Activated B cell treated with CpG ODN at 0.5 μM for 24 hours (primary cell): ENCODE measurements around the gene DEPP1. TPM values are rescaled to one million over a fixed set of nuclear protein-coding genes. Genes with fewer than 3 reads are reported as not detected.

ENCODE experiments used
- ATAC-seq: fragments of 200-7000 bp; cut with Tn5 transposase; one replicate; pipeline ENCODE4 v1.10.0; 2021; ENCODE audit warnings: low read depth, mild to moderate bottlenecking, moderate library complexity
- CTCF ChIA-PET: fragments of 350-600 bp; sonication (Branson Sonifier 250); formaldehyde crosslinking; loops from one replicate; lab custom pipeline; 2021; ENCODE audit warnings: antibody characterized with exemption; lab: Charles Lee
- POLR2A ChIA-PET: fragments of 350-600 bp; sonication (Branson Sonifier 250); formaldehyde crosslinking; loops from one replicate; lab custom pipeline; 2021; ENCODE audit warnings: antibody characterized with exemption; lab: Charles Lee
- DNase-seq: peaks from one replicate; pipeline ENCODE4 v3.0.0; 2022
- H3K27ac Mint-ChIP-seq: one replicate; pipeline ENCODE4 v1.8.0; 2020; ENCODE audit warnings: mixed read lengths
- H3K27me3 Mint-ChIP-seq: one replicate; pipeline ENCODE4 v1.8.0; 2021; ENCODE audit warnings: mixed read lengths
- H3K36me3 Mint-ChIP-seq: one replicate; pipeline ENCODE4 v1.8.0; 2021; ENCODE audit warnings: low read depth, mixed read lengths
- H3K4me1 Mint-ChIP-seq: one replicate; pipeline ENCODE4 v1.8.0; 2021; ENCODE audit warnings: mixed read lengths
- H3K4me3 Mint-ChIP-seq: one replicate; pipeline ENCODE4 v1.8.0; 2020; ENCODE audit warnings: mild to moderate bottlenecking, mixed read lengths
- H3K9me3 Mint-ChIP-seq: one replicate; pipeline ENCODE4 v1.8.0; 2020; ENCODE audit warnings: mixed read lengths
- intact Hi-C: fragments of 100-400 bp; cut with micrococcal nuclease; formaldehyde crosslinking; loops from one replicate; pipeline ENCODE4 v1.15.1; 2024
- total RNA-seq: library from RNA; stranded (reverse); gene quantifications from 2 replicates; pipeline ENCODE4 v1.2.3, GENCODE V29; 2022
- TF ChIP-seq, protein P1 (sequence below): fragments of 200-600 bp; IDR thresholded peaks from one replicate; pipeline ENCODE4 v1.8.0; 2022; ENCODE audit warnings: antibody characterized with exemption, mild to moderate bottlenecking

The DEPP1 gene
- total RNA-seq, 1 donor from 2014 or later: 0.11 TPM

DNA sequence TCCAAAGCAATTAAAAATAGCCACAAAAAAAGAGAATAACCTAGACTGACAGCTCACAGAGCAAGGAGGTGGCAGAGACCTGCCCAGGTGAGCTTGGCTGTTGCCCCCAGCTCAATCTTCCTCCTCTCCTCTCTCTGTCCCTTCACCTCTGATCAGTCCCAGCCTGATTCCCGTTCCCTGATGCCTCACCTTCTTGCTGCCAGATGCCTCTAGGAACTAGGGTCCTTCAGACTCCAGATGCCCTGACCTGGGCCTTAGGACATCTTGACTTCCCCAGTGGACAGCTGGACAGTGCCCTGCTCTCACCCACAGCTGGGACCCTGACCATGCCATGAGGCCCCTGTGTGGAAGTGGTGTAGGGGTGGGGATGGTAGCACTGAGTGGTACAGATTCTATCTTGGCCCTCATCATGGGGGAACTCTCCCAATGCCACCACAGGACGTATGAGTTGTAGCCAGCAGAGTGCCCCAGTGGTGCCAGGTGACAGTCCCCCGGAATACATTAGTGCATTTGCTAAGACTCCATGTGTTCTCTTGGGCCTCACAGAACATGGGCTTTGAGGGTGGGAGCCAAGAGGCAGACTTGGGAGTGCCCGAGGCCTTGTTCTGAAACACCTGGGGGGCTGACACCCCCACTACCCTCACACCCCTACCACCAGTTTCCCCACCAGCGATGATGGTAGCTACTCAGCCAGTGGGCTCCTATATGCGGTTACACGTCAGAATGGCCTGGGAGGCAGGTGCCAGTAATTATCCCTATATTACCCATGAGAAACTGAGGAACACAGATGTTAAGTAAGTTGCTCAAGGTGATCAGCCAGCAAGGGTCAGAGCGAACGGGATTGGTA, 2.0 kb downstream of the DEPP1 start:
- intact Hi-C loops: no loop called here
- TF ChIP-seq, protein P1, sequence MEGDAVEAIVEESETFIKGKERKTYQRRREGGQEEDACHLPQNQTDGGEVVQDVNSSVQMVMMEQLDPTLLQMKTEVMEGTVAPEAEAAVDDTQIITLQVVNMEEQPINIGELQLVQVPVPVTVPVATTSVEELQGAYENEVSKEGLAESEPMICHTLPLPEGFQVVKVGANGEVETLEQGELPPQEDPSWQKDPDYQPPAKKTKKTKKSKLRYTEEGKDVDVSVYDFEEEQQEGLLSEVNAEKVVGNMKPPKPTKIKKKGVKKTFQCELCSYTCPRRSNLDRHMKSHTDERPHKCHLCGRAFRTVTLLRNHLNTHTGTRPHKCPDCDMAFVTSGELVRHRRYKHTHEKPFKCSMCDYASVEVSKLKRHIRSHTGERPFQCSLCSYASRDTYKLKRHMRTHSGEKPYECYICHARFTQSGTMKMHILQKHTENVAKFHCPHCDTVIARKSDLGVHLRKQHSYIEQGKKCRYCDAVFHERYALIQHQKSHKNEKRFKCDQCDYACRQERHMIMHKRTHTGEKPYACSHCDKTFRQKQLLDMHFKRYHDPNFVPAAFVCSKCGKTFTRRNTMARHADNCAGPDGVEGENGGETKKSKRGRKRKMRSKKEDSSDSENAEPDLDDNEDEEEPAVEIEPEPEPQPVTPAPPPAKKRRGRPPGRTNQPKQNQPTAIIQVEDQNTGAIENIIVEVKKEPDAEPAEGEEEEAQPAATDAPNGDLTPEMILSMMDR: no peak
- Mint-ChIP-seq H3K27me3 (peaks cover 2% of the 10 kb centered on the region), H3K4me3 (no peak overlapping the region), H3K9me3 (no peaks in the 10 kb centered on the region), H3K36me3 (no peaks in the 10 kb centered on the region), H3K27ac (no peak overlapping the region), H3K4me1 (peaks cover 28% of the 10 kb centered on the region)
- DNase-seq: no peak
- ChIA-PET CTCF (interaction anchor here (1.0 to 4.2 kb wide), 4 partner anchors 9 to 47 kb away, joined by 3 to 50 read pairs (median 3); no protein-coding TSS in a partner anchor), POLR2A (no interaction called here)
- no peak for ATAC-seq

DNA sequence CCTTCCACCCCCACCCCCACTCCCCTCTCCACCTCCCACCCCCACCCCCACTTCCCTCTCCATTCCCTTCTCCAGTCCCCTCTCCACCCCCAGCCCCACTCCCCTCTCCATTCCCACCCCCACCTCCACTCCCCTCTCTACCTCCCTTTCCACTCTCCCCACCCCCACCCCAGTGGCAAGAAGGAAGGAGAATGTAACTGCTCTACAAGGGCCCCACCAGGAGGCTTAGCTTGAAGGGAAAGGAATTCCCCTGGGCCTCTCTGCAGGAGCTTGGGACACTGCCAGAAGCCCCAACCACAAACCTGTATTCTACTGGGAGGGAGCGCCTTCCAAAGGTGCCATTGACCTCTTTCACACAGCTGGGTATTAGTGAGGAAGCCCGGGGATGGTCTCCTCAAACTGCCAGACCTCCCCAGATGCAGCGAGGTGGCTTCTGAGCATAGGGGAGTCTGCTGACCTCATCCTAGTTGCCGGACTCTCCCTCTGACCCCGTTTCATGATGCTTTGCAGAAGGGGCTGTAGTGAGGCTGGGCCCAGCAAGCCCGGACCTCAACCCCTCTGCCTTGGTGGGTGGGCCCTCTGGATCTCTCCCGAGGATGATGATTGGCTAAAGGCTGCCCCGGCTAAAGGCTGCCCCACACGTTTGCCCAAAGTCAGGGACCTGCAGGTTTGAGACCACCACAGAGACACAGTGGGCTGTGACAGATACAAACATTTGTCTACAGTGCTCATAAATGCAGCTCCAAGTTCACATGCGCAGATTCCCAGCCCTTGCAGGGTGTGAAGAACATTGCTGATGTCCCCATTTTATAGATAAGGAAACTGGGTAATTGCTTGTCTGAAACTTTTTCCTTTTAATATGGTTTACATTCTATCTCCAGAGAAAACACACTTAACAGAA, 2.9 kb downstream of the DEPP1 start:
- no peak overlapping the region for H3K27ac Mint-ChIP-seq
- DNase-seq (no peak), ATAC-seq (no peak)
- intact Hi-C loops: loop anchor here (1.0 to 2.0 kb wide), 4 partner anchors 12 to 110 kb away; partner anchors contain the start of gene ZNF22
- H3K36me3 Mint-ChIP-seq: no peaks in the 10 kb centered on the region
- H3K4me1 Mint-ChIP-seq: peaks cover 28% of the 10 kb centered on the region
- TF ChIP-seq, protein P1: no peak
- ChIA-PET CTCF (interaction anchor here (1.0 to 4.2 kb wide), 3 partner anchors 8 to 44 kb away, joined by 3 to 50 read pairs (median 3); no protein-coding TSS in a partner anchor), POLR2A (interaction anchor here (0.5 kb wide), 1 partner anchor 1543 kb away, joined by 3 read pairs; no protein-coding TSS in a partner anchor)
- peaks cover 2% of the 10 kb centered on the region for H3K27me3 Mint-ChIP-seq
- H3K4me3 Mint-ChIP-seq: no peak overlapping the region
- no peaks in the 10 kb centered on the region for H3K9me3 Mint-ChIP-seq

DNA sequence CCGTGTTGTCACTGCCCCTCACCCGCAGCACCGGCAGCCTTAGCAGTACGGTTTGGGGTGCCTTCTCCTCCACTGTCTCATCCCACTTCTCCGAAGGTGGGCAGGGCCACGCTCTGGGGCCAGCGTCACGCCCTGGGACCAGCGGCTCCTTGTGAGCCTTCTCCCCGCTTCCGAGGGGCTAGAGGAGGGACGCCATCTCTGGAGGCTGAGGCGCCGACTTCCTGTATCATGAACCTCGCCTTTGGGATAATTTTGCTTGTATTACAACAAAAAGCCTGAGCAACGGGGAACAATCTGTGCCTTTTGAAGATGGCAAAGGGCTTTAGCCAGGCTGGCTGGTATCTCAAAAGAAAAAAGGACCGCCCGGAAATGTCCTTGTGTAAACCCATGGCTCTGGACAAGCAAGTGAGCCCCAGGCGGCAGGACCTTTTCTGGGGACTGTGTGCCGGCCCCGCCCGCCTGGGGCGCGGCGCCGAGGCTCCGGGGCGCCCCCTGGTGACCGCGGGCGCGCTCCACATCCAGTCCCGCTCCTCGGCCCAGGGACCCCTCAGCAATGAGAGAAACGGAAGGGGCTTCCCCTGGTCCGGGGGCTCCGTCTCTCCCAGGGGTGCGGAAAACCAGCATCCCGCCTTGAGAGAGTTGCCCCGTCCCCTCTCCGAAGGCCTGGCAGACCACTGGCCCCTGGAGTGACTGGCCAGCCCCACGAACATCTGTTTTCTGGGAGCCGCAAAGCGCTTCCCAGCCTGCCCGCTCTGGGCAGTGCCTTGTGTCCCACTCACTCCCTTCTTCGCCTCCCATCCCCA, 3.8 kb downstream of the DEPP1 start:
- ChIA-PET POLR2A (interaction anchor here (1.9 to 2.5 kb wide), 2 partner anchors 11 to 41 kb away, joined by 12 to 20 read pairs; no protein-coding TSS in a partner anchor), CTCF (interaction anchor here (1.0 to 4.2 kb wide), 5 partner anchors 10 to 43 kb away, joined by 4 to 50 read pairs (median 7); partner anchors contain the start of gene ZNF22)
- intact Hi-C loops: loop anchor here (1.0 to 2.0 kb wide), 6 partner anchors 9 to 110 kb away; partner anchors contain the start of genes RASSF4 and ZNF22
- H3K9me3 Mint-ChIP-seq: no peaks in the 10 kb centered on the region
- H3K4me3 Mint-ChIP-seq: peak overlapping the region; percentile 80
- DNase-seq (peak; percentile 81), ATAC-seq (peak; percentile 90)
- peaks cover 28% of the 10 kb centered on the region for H3K4me1 Mint-ChIP-seq
- TF ChIP-seq, protein P1: no peak
- no peaks in the 10 kb centered on the region for H3K27me3 Mint-ChIP-seq
- H3K27ac Mint-ChIP-seq: peak overlapping the region; percentile 75
- H3K36me3 Mint-ChIP-seq: no peaks in the 10 kb centered on the region

DNA sequence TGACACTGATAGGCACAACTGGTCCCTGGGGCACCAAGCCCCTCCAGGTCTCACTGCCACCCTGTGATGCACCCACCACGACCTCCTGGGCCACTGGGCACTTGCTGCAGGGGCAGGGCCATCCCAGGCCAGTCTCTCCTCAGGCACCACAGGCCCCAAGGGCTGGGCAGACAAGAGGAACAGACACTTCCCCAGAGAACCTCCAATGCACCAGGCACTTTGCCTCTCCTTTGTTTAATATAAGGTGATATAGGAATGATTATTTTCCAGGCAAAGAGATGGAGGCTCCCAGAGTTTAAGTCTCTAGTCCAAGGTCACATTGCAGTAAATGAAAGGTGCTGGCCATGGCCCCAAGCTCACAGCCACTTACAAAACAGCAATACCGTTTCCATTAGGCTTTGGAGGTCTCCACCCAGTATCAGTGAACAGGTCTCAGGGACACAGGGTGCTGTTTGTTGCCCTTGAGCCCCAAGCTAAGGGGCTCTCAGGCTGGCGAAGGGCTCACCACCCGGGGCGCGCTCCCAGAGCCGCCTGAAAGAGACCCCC, 4.5 kb downstream of the DEPP1 start:
- ATAC-seq: peak; percentile 18
- POLR2A ChIA-PET: interaction anchor here (1.9 to 2.5 kb wide), 2 partner anchors 11 to 41 kb away, joined by 12 to 20 read pairs; no protein-coding TSS in a partner anchor

More for the DNA sequence above, 4.5 kb downstream of the DEPP1 start:
- Mint-ChIP-seq H3K36me3 (no peaks in the 10 kb centered on the region), H3K4me1 (peaks cover 29% of the 10 kb centered on the region), H3K4me3 (peak overlapping the region; percentile 80), H3K27me3 (no peaks in the 10 kb centered on the region), H3K27ac (peak overlapping the region; percentile 77), H3K9me3 (no peaks in the 10 kb centered on the region)
- DNase-seq: no peak
- CTCF ChIA-PET: interaction anchor here (1.0 to 2.6 kb wide), 5 partner anchors 9 to 42 kb away, joined by 3 to 39 read pairs (median 6); partner anchors contain the start of gene ZNF22
- intact Hi-C loops: loop anchor here (1.0 to 2.0 kb wide), 3 partner anchors 8 to 27 kb away; partner anchors contain the start of genes RASSF4 and ZNF22
- TF ChIP-seq, protein P1: no peak
